NT2/D1 (cell line): Measurements from ENCODE around the gene GPC6.

ENCODE experiments used
- SUZ12 ChIP-seq: IDR thresholded peaks from 2 replicates; pipeline ENCODE4 v1.6.1; 2011; ENCODE audit not compliant: insufficient read length, insufficient read depth; ENCODE audit errors: extremely low read depth
- YY1 ChIP-seq: IDR thresholded peaks from 2 replicates; pipeline ENCODE4 v1.6.1; 2011; ENCODE audit not compliant: insufficient read length, insufficient read depth

- TF ChIP-seq SUZ12 (no peak), YY1 (no peak)
Observed at GRCh38 chr13:94329754-94330551, 1103.3 kb downstream of the GPC6 start.
